Measurements from ENCODE around the gene FAM161A.

FAM161A gene

DNA sequence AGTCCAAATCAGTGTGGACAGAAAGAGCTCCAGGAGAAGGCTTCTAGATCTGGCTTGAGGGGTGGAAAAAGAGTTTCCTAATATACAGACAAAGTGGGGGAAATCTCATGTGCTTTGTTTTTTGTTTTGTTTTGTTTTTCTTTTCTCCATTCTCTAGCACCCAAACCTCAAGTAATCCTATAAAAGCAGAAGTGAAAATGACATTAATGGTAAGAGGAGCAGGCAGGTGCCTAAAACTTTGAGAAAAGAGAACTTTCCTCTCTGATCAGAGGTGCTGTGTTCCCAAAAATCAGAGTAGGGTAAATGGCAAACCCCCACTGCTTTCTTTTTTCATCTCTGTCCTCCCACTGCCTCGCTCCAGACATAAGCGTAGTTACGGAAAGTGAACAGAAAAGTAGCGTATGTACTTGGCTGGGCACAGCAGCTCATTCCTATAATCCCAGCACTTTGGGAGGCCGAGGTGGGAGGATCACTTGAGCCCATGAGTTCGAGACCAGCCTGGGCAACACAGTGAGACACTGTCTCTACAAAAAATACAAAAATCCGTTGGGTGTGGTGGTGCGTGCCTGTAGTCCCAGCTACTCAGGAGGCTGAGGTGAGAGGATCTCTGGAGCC, 77.8 kb downstream of the FAM161A start:
- no peak for TF ChIP-seq POLR2AphosphoS5 (IDR thresholded peaks at IDR 0.05; ENCODE audit: low read depth, low read length)
- TF ChIP-seq TAF1 (IDR thresholded peaks at IDR 0.05; ENCODE audit: borderline replicate concordance, insufficient read depth, low read length) = no peak
- TF ChIP-seq SIN3A (IDR thresholded peaks at IDR 0.05; ENCODE audit: borderline replicate concordance, insufficient read depth, low read length) = no peak
- TF ChIP-seq, protein P1, sequence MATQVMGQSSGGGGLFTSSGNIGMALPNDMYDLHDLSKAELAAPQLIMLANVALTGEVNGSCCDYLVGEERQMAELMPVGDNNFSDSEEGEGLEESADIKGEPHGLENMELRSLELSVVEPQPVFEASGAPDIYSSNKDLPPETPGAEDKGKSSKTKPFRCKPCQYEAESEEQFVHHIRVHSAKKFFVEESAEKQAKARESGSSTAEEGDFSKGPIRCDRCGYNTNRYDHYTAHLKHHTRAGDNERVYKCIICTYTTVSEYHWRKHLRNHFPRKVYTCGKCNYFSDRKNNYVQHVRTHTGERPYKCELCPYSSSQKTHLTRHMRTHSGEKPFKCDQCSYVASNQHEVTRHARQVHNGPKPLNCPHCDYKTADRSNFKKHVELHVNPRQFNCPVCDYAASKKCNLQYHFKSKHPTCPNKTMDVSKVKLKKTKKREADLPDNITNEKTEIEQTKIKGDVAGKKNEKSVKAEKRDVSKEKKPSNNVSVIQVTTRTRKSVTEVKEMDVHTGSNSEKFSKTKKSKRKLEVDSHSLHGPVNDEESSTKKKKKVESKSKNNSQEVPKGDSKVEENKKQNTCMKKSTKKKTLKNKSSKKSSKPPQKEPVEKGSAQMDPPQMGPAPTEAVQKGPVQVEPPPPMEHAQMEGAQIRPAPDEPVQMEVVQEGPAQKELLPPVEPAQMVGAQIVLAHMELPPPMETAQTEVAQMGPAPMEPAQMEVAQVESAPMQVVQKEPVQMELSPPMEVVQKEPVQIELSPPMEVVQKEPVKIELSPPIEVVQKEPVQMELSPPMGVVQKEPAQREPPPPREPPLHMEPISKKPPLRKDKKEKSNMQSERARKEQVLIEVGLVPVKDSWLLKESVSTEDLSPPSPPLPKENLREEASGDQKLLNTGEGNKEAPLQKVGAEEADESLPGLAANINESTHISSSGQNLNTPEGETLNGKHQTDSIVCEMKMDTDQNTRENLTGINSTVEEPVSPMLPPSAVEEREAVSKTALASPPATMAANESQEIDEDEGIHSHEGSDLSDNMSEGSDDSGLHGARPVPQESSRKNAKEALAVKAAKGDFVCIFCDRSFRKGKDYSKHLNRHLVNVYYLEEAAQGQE (IDR thresholded peaks at IDR 0.05; ENCODE audit: insufficient read depth in 1 of 2, low read depth in 2 of 2, low read length in 2 of 2) = no peak
- no peak for TF ChIP-seq FOXP2 (optimal IDR thresholded peaks at IDR 0.05; ENCODE audit: borderline replicate concordance, extremely low read depth, extremely low read length, insufficient read depth)

Data from PFSK-1 (cell line).